Fibroblast of mammary gland (primary cell): Measurements from ENCODE around the gene ST8SIA4.

Source experiments
- DNase-seq: peaks from one replicate; pipeline ENCODE4 v3.0.0-alpha.2; 2010; ENCODE audit warnings: low read depth
- H3K4me3 ChIP-seq: 2 replicates; pipeline ENCODE4 v1.5.1; 2011; ENCODE audit warnings: low read depth, mild to moderate bottlenecking, low read length, moderate library complexity; ENCODE audit not compliant: control insufficient read depth
- CTCF ChIP-seq: conservative IDR thresholded peaks from 2 replicates; pipeline ENCODE4 v1.5.1; 2011; ENCODE audit warnings: low read depth, low read length, inconsistent platforms; ENCODE audit not compliant: control insufficient read depth, insufficient read depth

ST8SIA4 gene

GRCh38 chr5:100777680-100778300 lies 125.3 kb downstream of the ST8SIA4 start:
- peak; percentile 83 for DNase-seq
- no peak overlapping the region for H3K4me3 ChIP-seq
- no peak for TF ChIP-seq CTCF

- no peak for DNase-seq
- H3K4me3 ChIP-seq, result no peak overlapping the region
- TF ChIP-seq CTCF, result no peak
Observed at GRCh38 chr5:100775533-100775855, 127.6 kb downstream of the ST8SIA4 start.

GRCh38 chr5:100772548-100772947 lies 130.5 kb downstream of the ST8SIA4 start:
- H3K4me3 ChIP-seq, result no peak overlapping the region
- TF ChIP-seq CTCF, result no peak
- DNase-seq, result no peak

DNA sequence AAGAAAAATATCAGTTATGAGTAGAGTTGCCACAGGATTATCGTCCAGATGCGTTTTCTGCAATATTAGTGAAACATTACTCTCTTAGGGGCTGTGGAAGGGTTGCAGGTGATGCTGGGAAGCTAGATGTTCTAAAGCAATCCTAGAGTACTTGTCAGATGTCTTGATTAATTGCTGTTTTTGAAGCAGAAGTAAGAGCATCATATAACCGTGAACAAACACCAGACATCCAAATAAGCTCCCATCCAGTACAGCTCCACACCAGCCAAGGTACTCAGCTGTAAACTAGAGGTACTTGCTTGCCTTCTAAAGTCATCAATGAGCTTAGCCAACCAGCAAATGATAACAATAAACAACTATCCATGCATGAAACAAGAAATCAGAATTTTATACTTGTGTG lies 131.1 kb downstream of the ST8SIA4 start:
- no peak for DNase-seq
- no peak for TF ChIP-seq CTCF
- H3K4me3 ChIP-seq, result no peak overlapping the region

DNA sequence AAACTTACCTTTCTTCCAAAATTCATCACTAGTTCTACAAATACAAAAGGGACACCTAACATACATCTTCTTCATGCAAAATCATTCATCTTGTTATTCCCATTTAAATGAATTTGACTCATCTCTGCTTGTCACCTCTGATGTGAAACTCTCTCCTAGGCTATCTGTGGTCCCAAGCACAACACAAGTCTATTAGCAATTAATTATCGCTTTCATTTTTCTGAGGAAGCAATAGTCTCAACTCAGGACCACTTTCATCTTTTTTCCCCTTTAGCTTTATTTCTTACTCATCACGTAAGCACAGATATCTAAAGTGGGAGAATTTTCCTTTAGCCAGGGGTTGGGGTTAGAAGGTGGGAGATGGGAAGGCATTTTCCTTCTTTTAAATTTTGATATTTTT lies 131.9 kb downstream of the ST8SIA4 start:
- TF ChIP-seq CTCF, result no peak
- DNase-seq, result no peak
- H3K4me3 ChIP-seq, result no peak overlapping the region

DNA sequence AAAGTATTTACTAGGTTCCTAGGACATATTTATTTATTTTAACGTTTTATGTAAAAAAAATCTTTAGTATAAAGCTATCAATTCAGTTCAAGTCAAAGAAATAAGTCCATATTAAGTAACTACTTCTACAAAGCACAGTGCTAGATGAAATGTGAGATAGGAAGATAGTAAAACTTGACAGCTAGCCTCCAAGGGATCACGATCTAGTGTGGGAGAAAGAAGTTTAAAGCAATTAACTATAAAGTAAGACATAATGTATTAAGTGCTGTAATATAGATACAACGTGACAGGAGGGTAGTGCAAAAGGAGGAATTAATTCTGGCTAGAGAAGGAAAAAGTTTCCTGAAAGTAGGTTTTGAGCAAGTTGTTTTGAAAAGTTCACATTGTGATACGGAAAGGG lies 134.9 kb downstream of the ST8SIA4 start:
- TF ChIP-seq CTCF, result no peak
- H3K4me3 ChIP-seq, result no peak overlapping the region
- DNase-seq, result no peak

- H3K4me3 ChIP-seq, result no peak overlapping the region
- no peak for DNase-seq
- TF ChIP-seq CTCF, result no peak
Observed at GRCh38 chr5:100762995-100763394, 140.1 kb downstream of the ST8SIA4 start.
